Suprapubic skin (tissue), 4 donors: ENCODE measurements around the gene PRDM4.

Source experiments
- CTCF ChIP-seq, 2 donors: fragments of 200-600 bp in 1 of 2; fragments of 450-650 bp in 1 of 2; sonication (generic) in 1 of 2; IDR thresholded peaks; one replicate each; pipeline ENCODE4 v1.5.1; 2016 to 2019; ENCODE audit warnings: antibody characterized with exemption in 2 of 2, mild to moderate bottlenecking in 1 of 2, moderate library complexity in 1 of 2
- POLR2A ChIP-seq, 2 donors: fragments of 450-650 bp; IDR thresholded peaks; one replicate each; pipeline ENCODE4 v1.6.1; 2017; ENCODE audit warnings: antibody characterized with exemption in 2 of 2, mild to moderate bottlenecking in 2 of 2, moderate library complexity in 2 of 2
- POLR2AphosphoS5 ChIP-seq, 3 donors: sonication (generic); formaldehyde crosslinking; IDR thresholded peaks; one replicate each; pipeline ENCODE4 v1.6.1; 2017; ENCODE audit warnings: antibody characterized with exemption in 3 of 3

GRCh38 chr12:107734139-107734538 lies 26.8 kb downstream of the PRDM4 start:
- TF ChIP-seq POLR2A (IDR thresholded peaks at IDR 0.05) (no peak), POLR2AphosphoS5 (IDR thresholded peaks at IDR 0.05) (no peak), CTCF (IDR thresholded peaks at IDR 0.05) (no peak)
